Mucosa of stomach (tissue), 1 donor: ENCODE measurements around the gene DEK.
"Not testable (repeated sequence)": the region's sequence is repeated elsewhere in the genome, so short reads cannot be mapped to it uniquely, and the experiment has no call there.

Source experiments
- H3K27me3 ChIP-seq: one replicate; pipeline ENCODE4 v1.7.0; 2013; ENCODE audit warnings: mild to moderate bottlenecking, low read length; ENCODE audit not compliant: control insufficient read depth, insufficient read depth
- H3K36me3 ChIP-seq: one replicate; pipeline ENCODE4 v1.7.0; 2013; ENCODE audit warnings: low read length; ENCODE audit not compliant: control insufficient read depth, insufficient read depth
- H3K4me1 ChIP-seq: one replicate; pipeline ENCODE4 v1.7.0; 2013; ENCODE audit warnings: mild to moderate bottlenecking, low read length; ENCODE audit not compliant: control insufficient read depth, insufficient read depth
- H3K4me3 ChIP-seq: one replicate; pipeline ENCODE4 v1.7.0; 2013; ENCODE audit warnings: low read length
- H3K9ac ChIP-seq: one replicate; pipeline ENCODE4 v1.7.0; 2013; ENCODE audit warnings: mild to moderate bottlenecking, low read length, moderate library complexity
- H3K9me3 ChIP-seq: one replicate; pipeline ENCODE4 v1.7.0; 2013; ENCODE audit warnings: mild to moderate bottlenecking, low read length, moderate library complexity; ENCODE audit not compliant: control insufficient read depth
- donor health status: Pancreatic carcinoma.

DEK gene

GRCh38 chr6:18185624-18186023 is 78.7 kb downstream of the DEK start:
- no peaks in the 10 kb centered on the region for H3K4me1 ChIP-seq
- no peaks in the 10 kb centered on the region for H3K27me3 ChIP-seq
- H3K36me3 ChIP-seq, result peaks cover 4% of the 10 kb centered on the region
- H3K9me3 ChIP-seq, result no peaks in the 10 kb centered on the region
- no peak overlapping the region for H3K4me3 ChIP-seq
- no peak overlapping the region for H3K9ac ChIP-seq

- no peaks in the 10 kb centered on the region for H3K36me3 ChIP-seq
- H3K9me3 ChIP-seq, result no peaks in the 10 kb centered on the region
- no peak overlapping the region for H3K4me3 ChIP-seq
- H3K4me1 ChIP-seq, result no peaks in the 10 kb centered on the region
- no peak overlapping the region for H3K9ac ChIP-seq
- no peaks in the 10 kb centered on the region for H3K27me3 ChIP-seq
Observed at GRCh38 chr6:18183766-18184165, 80.6 kb downstream of the DEK start.

DNA sequence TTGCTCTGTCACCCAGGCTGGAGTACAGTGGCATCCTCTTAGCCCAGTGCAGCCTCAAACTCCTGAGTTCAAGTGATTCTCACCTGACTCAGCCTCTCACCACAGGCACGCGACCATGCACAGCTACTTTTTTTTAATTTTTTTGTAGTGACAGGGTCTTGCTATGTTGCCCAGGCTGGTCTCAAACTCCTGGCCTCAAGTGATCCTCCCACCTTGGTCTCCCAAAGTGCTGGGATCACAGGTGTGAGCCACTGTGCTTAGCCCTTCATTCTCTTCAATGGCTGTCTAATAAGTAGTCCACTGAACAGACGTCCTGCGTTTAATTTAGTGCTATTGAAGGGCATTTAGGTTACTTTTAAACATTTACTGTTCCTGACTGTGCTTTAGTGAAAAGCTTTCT is 81.8 kb downstream of the DEK start:
- Histone ChIP-seq H3K36me3 (no peaks in the 10 kb centered on the region), H3K9me3 (no peaks in the 10 kb centered on the region), H3K9ac (no peak overlapping the region), H3K27me3 (no peaks in the 10 kb centered on the region), H3K4me3 (no peak overlapping the region), H3K4me1 (no peaks in the 10 kb centered on the region)

DNA sequence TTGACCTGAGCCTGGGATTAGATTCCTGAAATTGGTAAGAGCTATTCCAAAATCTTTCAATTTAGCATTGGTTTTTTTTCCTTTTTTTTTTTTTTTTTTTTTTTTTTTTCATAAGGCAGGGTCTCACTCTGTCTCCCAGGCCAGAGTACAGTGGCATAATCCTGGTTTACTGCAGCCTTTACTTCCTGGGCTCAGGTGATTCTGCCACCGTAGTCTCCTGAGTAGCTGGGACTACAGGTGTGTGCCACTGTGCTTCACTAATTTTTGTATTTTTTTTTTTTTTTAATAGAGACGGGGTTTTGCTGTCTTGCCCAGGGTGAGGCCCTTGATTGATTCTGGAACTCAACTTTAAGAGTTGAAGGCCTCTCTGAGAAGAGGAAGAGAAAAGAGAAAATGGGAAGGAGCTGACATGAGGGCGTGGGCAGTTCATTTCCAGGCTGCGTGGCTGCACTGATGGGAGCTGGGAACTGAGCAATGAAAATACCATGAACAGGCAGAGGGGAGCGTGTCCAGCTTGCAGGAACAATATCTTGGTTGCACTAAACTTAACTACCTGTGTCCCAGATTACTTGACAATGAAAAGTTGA is 84.5 kb downstream of the DEK start:
- H3K27me3 ChIP-seq, result no peaks in the 10 kb centered on the region
- H3K9ac ChIP-seq, result no peak overlapping the region
- H3K9me3 ChIP-seq, result no peaks in the 10 kb centered on the region
- H3K4me1 ChIP-seq, result no peaks in the 10 kb centered on the region
- no peak overlapping the region for H3K4me3 ChIP-seq
- H3K36me3 ChIP-seq, result no peaks in the 10 kb centered on the region

DNA sequence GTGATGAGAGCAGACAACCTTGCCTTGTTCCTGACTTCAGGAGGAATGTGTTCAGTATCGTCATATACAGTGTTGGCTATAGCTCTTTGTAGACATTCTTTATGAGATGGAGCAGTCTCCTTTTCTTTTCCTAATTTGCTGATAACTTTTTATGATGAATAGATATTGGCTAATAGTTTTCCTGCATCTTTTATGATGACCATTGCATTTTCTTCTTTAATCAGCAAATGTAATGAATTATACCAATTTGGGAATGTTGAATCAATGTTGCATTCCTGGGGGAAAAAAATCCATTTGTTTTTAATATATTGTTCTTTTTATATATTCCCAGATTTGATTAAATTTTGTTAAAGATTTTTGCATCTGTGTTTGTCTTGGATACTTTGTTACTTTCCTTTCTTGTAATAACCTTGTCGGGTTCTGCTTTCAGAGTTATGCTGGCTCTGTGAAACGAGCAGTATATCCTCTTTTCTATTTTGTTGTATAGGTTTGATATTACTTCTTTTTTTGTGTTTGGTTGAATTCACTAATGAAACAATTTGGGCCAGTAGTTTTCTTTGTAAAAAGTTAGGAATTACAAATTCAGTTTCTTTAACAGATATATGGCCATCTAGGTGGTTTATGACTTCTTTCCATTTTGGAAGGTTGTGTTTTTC is 85.2 kb downstream of the DEK start:
- Histone ChIP-seq H3K27me3 (no peaks in the 10 kb centered on the region), H3K4me3 (no peak overlapping the region), H3K36me3 (no peaks in the 10 kb centered on the region), H3K4me1 (no peaks in the 10 kb centered on the region), H3K9me3 (no peaks in the 10 kb centered on the region), H3K9ac (no peak overlapping the region)

GRCh38 chr6:18177286-18177965 is 86.9 kb downstream of the DEK start:
- Histone ChIP-seq H3K27me3 (no peaks in the 10 kb centered on the region), H3K4me3 (no peak overlapping the region), H3K4me1 (no peaks in the 10 kb centered on the region), H3K9me3 (no peaks in the 10 kb centered on the region), H3K9ac (no peak overlapping the region), H3K36me3 (no peaks in the 10 kb centered on the region)

DNA sequence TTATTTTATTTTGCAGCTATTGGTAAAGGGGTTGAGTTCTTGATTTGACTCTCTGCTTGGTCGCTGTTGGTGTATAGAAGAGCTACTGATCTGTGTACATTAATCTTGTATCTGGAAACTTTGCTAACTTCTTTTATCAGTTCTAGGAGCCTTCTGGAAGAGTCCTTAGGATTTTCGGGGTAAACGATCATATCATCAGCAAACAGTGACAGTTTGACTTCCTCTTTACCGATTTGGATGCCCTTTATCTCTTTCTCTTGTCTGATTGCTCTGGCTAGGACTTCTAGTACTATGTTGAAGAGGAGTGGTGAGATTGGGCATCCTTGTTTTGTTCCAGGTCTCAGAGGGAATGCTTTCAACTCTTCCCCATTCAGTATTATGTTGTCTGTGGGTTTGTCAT is 88.1 kb downstream of the DEK start:
- not testable (repeated sequence) for H3K9me3 ChIP-seq, H3K4me1 ChIP-seq, H3K4me3 ChIP-seq, H3K27me3 ChIP-seq, H3K36me3 ChIP-seq, H3K9ac ChIP-seq
